HG03139 (cell line): ENCODE data around the gene B3GALT4.

Experiments used
- ATAC-seq: cut with Tn5 transposase; IDR thresholded peaks from one replicate; pipeline ENCODE4 v1.9.1; 2021; ENCODE audit not compliant: unreplicated experiment

The B3GALT4 gene

GRCh38 chr6:33314515-33314942 is 37.6 kb downstream of the B3GALT4 start:
- ATAC-seq, result no peak

- no peak for ATAC-seq
Measured at GRCh38 chr6:33314943-33315792, 38.2 kb downstream of the B3GALT4 start.

- ATAC-seq, result no peak
Measured at GRCh38 chr6:33315793-33316602, 39.1 kb downstream of the B3GALT4 start.

- no peak for ATAC-seq
Measured at GRCh38 chr6:33316603-33317418, 39.9 kb downstream of the B3GALT4 start.

- no peak for ATAC-seq
Measured at GRCh38 chr6:33317419-33317668, 40.4 kb downstream of the B3GALT4 start.

GRCh38 chr6:33317669-33318425 is 40.9 kb downstream of the B3GALT4 start, which contains the start of gene ZBTB22:
TSS of gene ZBTB22 (minus strand) at chr6:33317744. CDS start at chr6:33316916, 828 bp downstream.
- peak; percentile 43 for ATAC-seq

GRCh38 chr6:33318426-33319073 is 41.6 kb downstream of the B3GALT4 start:
- no peak for ATAC-seq

- ATAC-seq, result no peak
Measured at GRCh38 chr6:33319939-33320314, 43.0 kb downstream of the B3GALT4 start.

- ATAC-seq, result no peak
Measured at GRCh38 chr6:33320315-33321181, 43.6 kb downstream of the B3GALT4 start.

- no peak for ATAC-seq
Measured at GRCh38 chr6:33321227-33321626, 44.3 kb downstream of the B3GALT4 start.

GRCh38 chr6:33323623-33323948 is 46.7 kb downstream of the B3GALT4 start:
- ATAC-seq, result no peak

- no peak for ATAC-seq
Measured at GRCh38 chr6:33324125-33324524, 47.2 kb downstream of the B3GALT4 start.
